ENCODE measurements around the gene ANKRD34C. TPM values are rescaled to one million over a fixed set of nuclear protein-coding genes. Genes with fewer than 3 reads are reported as not detected.

The ANKRD34C gene
- total RNA-seq, 1 experiment from 2014 or later, result not detected

DNA sequence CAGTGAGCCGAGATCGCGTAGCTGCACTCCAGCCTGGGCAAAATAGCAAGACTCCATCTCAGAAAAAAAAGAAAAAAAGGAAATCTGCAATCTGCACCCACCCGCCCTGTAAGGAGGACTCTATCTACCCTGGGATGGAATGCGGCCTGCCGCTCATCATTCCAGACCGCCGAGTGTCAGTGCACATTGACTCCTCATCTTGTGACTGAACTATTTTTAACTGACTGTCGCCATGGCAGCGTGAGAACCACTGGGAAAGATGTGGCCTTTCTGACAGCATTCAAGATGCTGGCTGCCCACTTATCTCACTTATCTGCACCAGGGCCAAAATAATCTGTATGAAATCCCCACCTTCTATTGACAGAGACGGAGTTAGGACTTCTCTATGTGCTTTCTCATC lies 38.8 kb upstream of the ANKRD34C start:
- BruUV-seq (replicated peaks), result no TSS peak
- H3K9me3 ChIP-seq (ENCODE audit: low read depth, low read length, poor library complexity, severe bottlenecking), result no peaks in the 10 kb centered on the region
- peaks cover 8% of the 10 kb centered on the region for H3K27me3 ChIP-seq (replicated peaks; ENCODE audit: insufficient read depth, low read depth, low read length, poor library complexity)
- TF ChIP-seq EZH2 (IDR thresholded peaks at IDR 0.05; ENCODE audit: borderline replicate concordance, low read depth, low read length, poor library complexity, severe bottlenecking), result no peak
- TF ChIP-seq, protein P1, sequence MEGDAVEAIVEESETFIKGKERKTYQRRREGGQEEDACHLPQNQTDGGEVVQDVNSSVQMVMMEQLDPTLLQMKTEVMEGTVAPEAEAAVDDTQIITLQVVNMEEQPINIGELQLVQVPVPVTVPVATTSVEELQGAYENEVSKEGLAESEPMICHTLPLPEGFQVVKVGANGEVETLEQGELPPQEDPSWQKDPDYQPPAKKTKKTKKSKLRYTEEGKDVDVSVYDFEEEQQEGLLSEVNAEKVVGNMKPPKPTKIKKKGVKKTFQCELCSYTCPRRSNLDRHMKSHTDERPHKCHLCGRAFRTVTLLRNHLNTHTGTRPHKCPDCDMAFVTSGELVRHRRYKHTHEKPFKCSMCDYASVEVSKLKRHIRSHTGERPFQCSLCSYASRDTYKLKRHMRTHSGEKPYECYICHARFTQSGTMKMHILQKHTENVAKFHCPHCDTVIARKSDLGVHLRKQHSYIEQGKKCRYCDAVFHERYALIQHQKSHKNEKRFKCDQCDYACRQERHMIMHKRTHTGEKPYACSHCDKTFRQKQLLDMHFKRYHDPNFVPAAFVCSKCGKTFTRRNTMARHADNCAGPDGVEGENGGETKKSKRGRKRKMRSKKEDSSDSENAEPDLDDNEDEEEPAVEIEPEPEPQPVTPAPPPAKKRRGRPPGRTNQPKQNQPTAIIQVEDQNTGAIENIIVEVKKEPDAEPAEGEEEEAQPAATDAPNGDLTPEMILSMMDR (conservative IDR thresholded peaks at IDR 0.05; ENCODE audit: low read depth, low read length), result no peak
- H3K36me3 ChIP-seq (ENCODE audit: insufficient read depth, low read length, poor library complexity, severe bottlenecking), result no peaks in the 10 kb centered on the region
- intact Hi-C loops (cut with micrococcal nuclease; ENCODE audit: unreplicated experiment), result no loop called here
- CTCF ChIA-PET, result no interaction called here
- no peak overlapping the region for H3K4me3 ChIP-seq (ENCODE audit: low read depth, low read length, poor library complexity, severe bottlenecking)
- no peaks in the 10 kb centered on the region for H3K4me1 ChIP-seq (ENCODE audit: insufficient read depth, low read length, poor library complexity, severe bottlenecking)
- POLR2A ChIA-PET (ENCODE audit: low non-redundant PET), result no interaction called here
- no peak overlapping the region for H3K27ac ChIP-seq (ENCODE audit: low read depth, low read length, poor library complexity, severe bottlenecking)
- no peak for DNase-seq (ENCODE audit: low spot score)

DNA sequence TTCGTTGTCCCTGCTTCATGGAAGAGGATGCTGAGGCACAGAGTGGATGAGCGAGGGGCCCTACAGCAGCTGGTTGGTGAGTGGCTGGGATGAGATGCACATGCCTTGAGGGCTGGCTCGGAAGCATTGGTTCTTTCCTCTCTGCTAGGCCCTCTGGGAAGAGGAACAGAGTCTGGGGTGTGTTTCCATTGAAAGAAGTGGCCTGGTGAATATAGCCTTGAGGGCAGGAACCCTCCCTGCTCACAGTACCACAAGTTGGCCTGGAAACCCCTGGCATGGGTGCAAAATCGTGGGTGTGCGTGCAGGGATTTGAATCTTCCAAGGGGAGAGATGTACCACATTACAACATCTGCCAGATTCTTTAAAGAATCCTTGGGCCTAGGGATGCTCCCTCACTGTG lies 37.6 kb upstream of the ANKRD34C start:
- TF ChIP-seq EZH2 (IDR thresholded peaks at IDR 0.05; ENCODE audit: borderline replicate concordance, low read depth, low read length, poor library complexity, severe bottlenecking), result no peak
- TF ChIP-seq, protein P1 (conservative IDR thresholded peaks at IDR 0.05; ENCODE audit: low read depth, low read length), result no peak
- peaks cover 6% of the 10 kb centered on the region for H3K27me3 ChIP-seq (replicated peaks; ENCODE audit: insufficient read depth, low read depth, low read length, poor library complexity)
- ChIA-PET POLR2A (ENCODE audit: low non-redundant PET) (no interaction called here), CTCF (no interaction called here)
- no peaks in the 10 kb centered on the region for H3K4me1 ChIP-seq (ENCODE audit: insufficient read depth, low read length, poor library complexity, severe bottlenecking)
- H3K9me3 ChIP-seq (ENCODE audit: low read depth, low read length, poor library complexity, severe bottlenecking), result no peaks in the 10 kb centered on the region
- no peak overlapping the region for H3K4me3 ChIP-seq (ENCODE audit: low read depth, low read length, poor library complexity, severe bottlenecking)
- H3K27ac ChIP-seq (ENCODE audit: low read depth, low read length, poor library complexity, severe bottlenecking), result no peak overlapping the region
- intact Hi-C loops (cut with micrococcal nuclease; ENCODE audit: unreplicated experiment), result no loop called here
- DNase-seq (ENCODE audit: low spot score), result no peak
- no TSS peak for BruUV-seq (replicated peaks)
- no peaks in the 10 kb centered on the region for H3K36me3 ChIP-seq (ENCODE audit: insufficient read depth, low read length, poor library complexity, severe bottlenecking)

DNA sequence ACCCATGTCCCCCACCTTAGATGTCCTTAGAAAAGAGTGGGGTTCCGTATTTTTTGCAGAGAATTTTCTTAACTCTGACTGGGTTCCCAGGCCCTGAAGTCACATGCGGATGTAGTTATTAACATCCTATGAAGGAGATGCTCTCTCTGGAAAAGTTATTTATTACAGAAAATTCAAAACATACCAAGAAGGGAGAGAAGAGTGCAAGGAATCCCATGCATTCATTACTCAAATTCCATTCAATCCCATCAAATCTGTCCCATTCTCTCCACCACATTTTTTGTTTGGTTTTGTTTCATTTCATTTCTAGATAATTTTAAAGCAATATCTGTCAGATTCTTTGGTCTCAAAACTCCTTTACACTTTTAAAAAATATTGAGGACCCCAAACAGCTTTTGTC lies 34.3 kb upstream of the ANKRD34C start:
- Histone ChIP-seq H3K9me3 (ENCODE audit: low read depth, low read length, poor library complexity, severe bottlenecking) (no peaks in the 10 kb centered on the region), H3K27ac (ENCODE audit: low read depth, low read length, poor library complexity, severe bottlenecking) (no peak overlapping the region), H3K4me1 (ENCODE audit: insufficient read depth, low read length, poor library complexity, severe bottlenecking) (no peaks in the 10 kb centered on the region), H3K27me3 (replicated peaks; ENCODE audit: insufficient read depth, low read depth, low read length, poor library complexity) (peaks cover 28% of the 10 kb centered on the region), H3K36me3 (ENCODE audit: insufficient read depth, low read length, poor library complexity, severe bottlenecking) (no peaks in the 10 kb centered on the region), H3K4me3 (ENCODE audit: low read depth, low read length, poor library complexity, severe bottlenecking) (no peak overlapping the region)
- ChIA-PET CTCF (no interaction called here), POLR2A (ENCODE audit: low non-redundant PET) (no interaction called here)
- BruUV-seq (replicated peaks), result no TSS peak
- no peak for TF ChIP-seq EZH2 (IDR thresholded peaks at IDR 0.05; ENCODE audit: borderline replicate concordance, low read depth, low read length, poor library complexity, severe bottlenecking)
- TF ChIP-seq, protein P1 (conservative IDR thresholded peaks at IDR 0.05; ENCODE audit: low read depth, low read length), result no peak
- no peak for DNase-seq (ENCODE audit: low spot score)
- intact Hi-C loops (cut with micrococcal nuclease; ENCODE audit: unreplicated experiment), result no loop called here
